B cell (primary cell): ENCODE results near the gene TCEA3.

Experiments used
- CTCF ChIP-seq: fragments of 200-600 bp; IDR thresholded peaks from one replicate; pipeline ENCODE4 v1.8.0; 2022; ENCODE audit warnings: antibody characterized with exemption, mild to moderate bottlenecking
- EZH2 ChIP-seq: IDR thresholded peaks from 2 replicates; pipeline ENCODE4 v1.6.1; 2012; ENCODE audit warnings: borderline replicate concordance, low read depth, mild to moderate bottlenecking, moderate library complexity, low read length; ENCODE audit not compliant: insufficient read depth, poor library complexity, severe bottlenecking

GRCh38 chr1:23425193-23425494 is 596 bp upstream of the TCEA3 start:
- TF ChIP-seq CTCF (no peak), EZH2 (no peak)
